ENCODE measurements around the gene SETBP1. TPM values are rescaled to one million over a fixed set of nuclear protein-coding genes. Genes with fewer than 3 reads are reported as not detected.

Gene SETBP1
- total and polyA plus RNA-seq, 9 of the 15 experiments (the other 6 are each of a cell fraction or from before 2014, with no cell fraction given): under 0.01 to 0.13 (median 0.04) TPM

- BruUV-seq (replicated peaks): no TSS peak
- Histone ChIP-seq H3K9ac (ENCODE audit: insufficient read depth in 1 of 2, low read depth in 2 of 2, low read length in 2 of 2) (no peak overlapping the region), H3K9me3 (replicated peaks; ENCODE audit: control insufficient read depth, insufficient read depth, low read depth, low read length) (no peaks in the 10 kb centered on the region), H4K20me1 (replicated peaks; ENCODE audit: control insufficient read depth, insufficient read depth, low read length) (no peaks in the 10 kb centered on the region), H3K4me3 (no peak overlapping the region), H3K36me3 (ENCODE audit: control insufficient read depth, insufficient read depth, low read length) (no peaks in the 10 kb centered on the region), H3K4me2 (ENCODE audit: insufficient read depth, low read length) (no peak overlapping the region), H3K27ac (ENCODE audit: extremely low read depth, low read depth, low read length) (no peak overlapping the region), H3K4me1 (replicated peaks in 1 of 2; ENCODE audit: control insufficient read depth in 2 of 2, insufficient read depth in 2 of 2, low read length in 2 of 2) (no peaks in the 10 kb centered on the region), H3K79me2 (ENCODE audit: control insufficient read depth, insufficient read depth, low read length) (no peaks in the 10 kb centered on the region), H3K27me3 (ENCODE audit: control insufficient read depth in 2 of 2, insufficient read depth in 2 of 2, low read length in 2 of 2) (no peaks in the 10 kb centered on the region; a peak in 1 of 5 replicates), H2AFZ (ENCODE audit: low read depth, low read length) (no peak overlapping the region), H3K9me1 (ENCODE audit: control insufficient read depth, insufficient read depth, low read length) (no peaks in the 10 kb centered on the region)
- POLR2A ChIA-PET: no interaction called here
- 0% methylated on average over 1 of the region's 1 CpG for WGBS (ENCODE audit: insufficient coverage, low coverage, missing lambda C conversion rate)
- no peak for TF ChIP-seq AFF1 (IDR thresholded peaks at IDR 0.05; ENCODE audit: low read depth in 1 of 2, partially characterized antibody in 2 of 2)
- no peak for TF ChIP-seq FOSL1 (tag; conservative IDR thresholded peaks at IDR 0.05)
- no peak for TF ChIP-seq HSF4 (CRISPR knock-in tag; IDR thresholded peaks at IDR 0.05; ENCODE audit: borderline replicate concordance)
- intact Hi-C loops (cut with micrococcal nuclease): no loop called here
- no peak for ATAC-seq
- CTCF ChIA-PET (ENCODE audit: low intra/inter-chr PET ratio): no interaction called here
- FAIRE-seq: no peak
- DNase-seq (ENCODE audit: extremely low read depth in 1 of 4, low spot score in 3 of 4): no peak
- in situ Hi-C loops (cut with MboI): no loop called here
Measured at GRCh38 chr18:44812426-44812825, 131.7 kb downstream of the SETBP1 start.
